GM18526 (cell line): Measurements from ENCODE around the gene CUBN.

Experiments
- POLR2A ChIP-seq: IDR thresholded peaks from 3 replicates; pipeline ENCODE4 v1.6.1; 2011; ENCODE audit not compliant: insufficient read length; ENCODE audit errors: extremely low read depth

CUBN gene

DNA sequence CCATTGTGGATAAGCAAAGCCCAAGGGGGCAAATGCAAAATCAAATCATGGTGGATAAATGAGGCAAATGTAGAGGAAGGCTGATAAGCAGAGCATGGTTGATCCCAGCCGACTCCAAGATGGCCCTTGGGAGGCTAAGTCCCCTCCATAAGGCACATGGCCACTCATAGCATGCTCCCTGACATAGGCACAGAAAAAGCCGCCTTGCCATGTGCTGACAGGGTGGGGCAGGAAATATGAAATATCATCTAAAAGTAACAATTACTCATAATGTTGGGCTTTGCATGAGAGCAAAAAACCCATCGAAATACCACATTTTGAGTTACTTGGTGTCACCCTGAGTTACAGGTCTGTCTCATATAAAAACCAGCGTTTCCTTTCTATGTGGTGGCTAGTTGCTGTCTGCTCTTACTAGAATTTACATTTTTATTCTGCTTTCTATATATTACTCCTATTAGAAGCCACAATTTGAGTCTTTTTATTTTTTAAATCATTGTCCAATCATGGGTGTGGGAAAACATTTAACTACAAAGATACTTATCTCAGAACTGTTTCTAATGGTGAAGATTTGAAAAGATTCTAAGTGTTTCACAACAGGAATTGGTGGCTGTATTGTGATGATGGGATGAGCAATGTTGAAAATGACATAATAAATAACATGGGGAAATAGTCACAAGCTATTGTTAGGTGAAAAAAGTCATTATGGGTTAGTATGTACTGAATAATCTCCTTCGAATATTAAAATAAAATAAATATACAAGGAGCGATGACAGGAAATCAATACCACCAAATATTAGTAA lies 102.7 kb downstream of the CUBN start:
- TF ChIP-seq POLR2A = no peak

DNA sequence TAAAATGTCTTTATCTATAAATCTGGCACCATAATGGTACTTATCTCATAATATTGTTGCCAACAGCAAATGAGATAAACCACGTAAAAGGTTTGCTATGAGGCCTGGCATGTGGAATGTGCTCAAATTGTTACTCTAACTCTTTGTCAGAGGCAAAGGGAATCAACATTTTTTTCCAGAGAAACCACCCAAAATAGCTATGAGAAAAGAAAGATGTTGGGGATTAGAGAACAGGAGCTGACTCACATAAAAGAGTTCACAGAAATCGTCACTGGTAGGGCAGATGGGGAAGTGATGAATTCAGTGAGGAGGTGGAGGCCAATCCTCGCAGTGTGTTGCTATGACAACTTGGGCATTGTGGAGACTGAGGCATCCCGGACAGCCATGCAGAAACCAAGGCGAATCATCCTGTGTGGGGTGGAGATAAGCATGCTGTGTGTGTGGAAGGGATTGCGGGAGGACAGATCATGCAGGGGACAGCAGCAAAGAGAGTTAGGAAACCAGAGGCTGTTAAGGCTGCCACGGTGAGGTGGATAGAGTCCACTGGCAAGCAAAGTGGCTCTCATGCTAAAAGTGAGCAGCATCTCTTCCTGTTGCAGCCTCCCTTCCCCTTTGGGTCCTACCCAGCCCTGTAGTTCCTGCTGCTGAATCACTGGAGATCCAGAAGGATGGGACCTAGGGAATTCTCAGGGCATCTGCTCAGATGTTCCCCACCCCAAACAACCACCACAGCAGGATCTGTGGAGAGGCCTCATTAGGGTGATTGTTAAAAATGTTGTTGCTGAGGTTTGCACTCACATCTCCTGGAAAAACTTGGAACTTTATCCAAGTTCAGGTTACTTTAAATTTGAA lies 103.9 kb downstream of the CUBN start:
- no peak for TF ChIP-seq POLR2A

DNA sequence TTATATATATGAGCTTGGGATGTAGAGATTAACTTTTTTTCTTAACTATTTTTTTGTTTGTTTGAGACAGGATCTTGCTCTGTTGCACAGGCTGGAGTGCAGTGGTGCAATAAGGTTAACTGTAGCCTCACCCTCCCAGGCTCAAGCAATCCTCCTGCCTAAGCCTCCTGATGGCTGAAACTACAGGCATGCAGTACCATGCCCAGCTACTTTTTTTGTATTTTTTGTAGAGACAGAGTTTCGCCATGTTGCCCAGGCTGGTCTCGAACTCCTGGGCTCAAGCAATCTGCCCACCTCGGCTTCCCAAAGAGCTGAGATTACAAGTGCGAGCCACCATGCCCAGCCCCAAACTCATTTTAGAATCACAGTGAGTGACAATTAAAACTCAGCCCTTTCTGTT lies 105.2 kb downstream of the CUBN start:
- no peak for TF ChIP-seq POLR2A

DNA sequence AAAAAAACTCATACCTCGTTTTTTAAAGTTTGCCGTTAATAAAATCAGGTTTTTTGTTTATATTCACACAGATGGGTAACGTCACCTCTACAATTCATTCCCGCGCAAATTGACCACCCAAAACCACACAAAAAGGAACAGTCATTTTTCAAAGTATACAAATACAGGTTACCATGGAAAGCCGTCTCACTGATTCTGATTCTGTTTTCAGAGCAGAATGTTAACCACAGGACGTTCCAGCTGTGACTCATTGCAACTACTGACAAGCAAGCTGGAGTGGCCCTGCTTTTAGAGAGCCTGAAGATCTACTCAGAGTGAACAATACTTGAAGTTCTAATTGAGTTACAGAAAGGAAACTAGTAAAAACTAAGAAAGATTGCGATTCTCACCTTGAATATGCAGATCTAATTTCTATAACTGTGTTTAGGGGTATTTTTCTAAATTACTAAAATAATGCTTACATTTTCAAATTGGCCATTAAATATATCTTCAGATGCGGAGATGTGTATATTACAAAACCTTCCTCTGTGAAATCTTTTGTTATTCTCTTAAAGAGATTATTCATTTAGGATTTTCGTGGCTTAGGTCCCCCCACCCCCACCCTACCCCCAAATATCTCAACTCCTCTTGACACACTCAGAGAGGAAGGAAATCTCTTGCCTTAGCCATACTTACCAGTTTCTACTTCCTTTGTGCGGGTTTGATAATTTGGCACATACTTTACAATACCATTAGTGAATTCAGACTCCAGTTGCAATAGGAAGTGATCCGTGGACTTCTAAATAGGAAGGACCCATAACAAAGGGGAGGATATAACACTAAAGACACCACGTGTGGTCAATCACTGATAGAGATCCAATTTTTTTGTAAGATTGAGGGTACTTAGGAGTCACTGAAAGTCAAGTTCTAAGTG lies 106.0 kb downstream of the CUBN start:
- TF ChIP-seq POLR2A = no peak

DNA sequence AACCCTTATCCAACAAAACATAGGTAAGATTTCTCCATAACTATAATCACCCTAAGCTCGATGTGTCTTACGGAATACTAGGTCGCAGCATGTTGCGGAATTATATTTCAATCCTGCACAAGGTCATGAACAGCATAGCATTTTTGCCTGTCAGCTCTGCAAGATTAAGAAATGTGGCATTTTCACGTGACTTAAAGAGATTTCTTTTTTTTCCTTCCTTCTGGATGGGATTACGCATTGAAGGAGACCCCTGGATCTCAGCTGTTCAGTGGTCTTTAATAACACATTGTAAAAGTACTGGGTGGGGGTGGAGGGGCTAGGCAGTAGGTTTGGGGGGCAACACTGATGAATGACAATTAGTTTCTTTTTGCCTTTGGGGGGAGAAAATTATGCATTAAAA lies 106.7 kb downstream of the CUBN start:
- TF ChIP-seq POLR2A = no peak

- no peak for TF ChIP-seq POLR2A
Measured at GRCh38 chr10:17022466-17022825, 107.2 kb downstream of the CUBN start.

GRCh38 chr10:17021656-17022465 lies 107.8 kb downstream of the CUBN start:
- no peak for TF ChIP-seq POLR2A

GRCh38 chr10:17019696-17020095 lies 109.9 kb downstream of the CUBN start:
- TF ChIP-seq POLR2A = no peak

GRCh38 chr10:17010363-17011145 lies 119.1 kb downstream of the CUBN start:
- TF ChIP-seq POLR2A = no peak

DNA sequence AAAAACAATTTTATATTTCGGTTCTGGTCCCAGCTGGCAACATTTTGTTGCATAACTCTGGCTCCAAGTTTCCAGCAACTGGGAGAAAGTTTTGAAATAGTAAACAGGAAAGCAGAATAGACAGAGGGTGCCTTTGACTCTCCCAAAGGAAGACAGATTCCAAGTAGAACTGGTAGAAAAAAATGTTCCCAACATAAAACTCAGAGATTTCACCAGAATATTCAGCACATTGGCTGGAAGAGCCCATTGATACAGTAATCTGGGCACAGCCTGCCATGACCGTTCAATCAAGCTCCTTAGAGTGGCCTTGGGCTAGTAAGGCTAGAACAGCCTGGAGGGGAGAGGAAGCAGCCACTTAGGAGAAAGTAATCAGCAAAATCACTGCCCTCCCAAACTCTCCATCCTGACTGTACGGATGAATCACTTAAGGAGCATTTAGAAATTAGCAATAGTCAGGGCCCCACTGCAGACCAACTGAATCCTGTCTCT lies 120.4 kb downstream of the CUBN start:
- TF ChIP-seq POLR2A = no peak

GRCh38 chr10:17007418-17007770 lies 122.2 kb downstream of the CUBN start:
- TF ChIP-seq POLR2A = no peak

DNA sequence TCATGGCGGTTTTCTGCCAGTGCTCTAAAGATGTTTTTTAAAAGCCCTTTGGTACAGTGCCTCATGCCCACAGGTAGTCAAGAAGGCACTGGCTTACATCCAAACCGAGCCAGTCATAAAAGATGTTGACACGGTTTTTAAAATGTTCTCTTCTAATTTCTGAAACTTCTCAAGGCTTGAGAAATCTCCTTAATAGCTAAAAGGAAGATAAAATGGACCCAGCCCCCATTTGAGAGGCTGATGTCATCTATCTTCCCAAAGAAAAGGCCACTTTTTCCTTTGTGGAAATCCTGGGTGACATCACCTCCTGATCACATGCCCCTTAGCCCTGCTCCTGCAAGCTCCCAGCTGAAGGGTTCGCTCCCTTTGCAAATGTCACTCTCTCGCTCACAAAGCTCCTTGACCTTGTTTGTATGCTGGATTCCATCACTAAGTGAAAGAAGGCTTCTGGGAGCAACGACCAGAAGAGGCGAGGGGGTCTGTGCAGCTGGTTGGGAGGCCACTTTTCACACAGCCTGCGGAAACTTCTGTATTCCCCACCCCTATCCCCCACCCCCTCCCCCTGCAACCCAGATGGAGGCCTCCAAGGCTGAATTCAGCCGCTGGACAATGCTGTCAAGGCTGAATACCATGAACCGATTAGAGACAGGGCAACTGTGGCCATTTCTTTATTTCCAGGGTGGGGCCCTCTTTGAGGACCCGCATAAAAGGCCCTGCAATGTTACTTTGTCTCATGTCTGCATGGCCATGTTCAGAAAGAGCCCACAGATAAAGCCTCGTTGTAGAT lies 122.8 kb downstream of the CUBN start:
- TF ChIP-seq POLR2A = no peak
